H1 (cell line): ENCODE results near the gene PQBP1. TPM values are rescaled to one million over a fixed set of nuclear protein-coding genes. Genes with fewer than 3 reads are reported as not detected.

Experiments
- BCL11A ChIP-seq, 2 experiments: IDR thresholded peaks; one replicate each; pipeline ENCODE4 v1.6.1; 2011; ENCODE audit warnings: low read depth in 2 of 2, low read length in 2 of 2, mild to moderate bottlenecking in 2 of 2
- BRCA1 ChIP-seq: IDR thresholded peaks from 2 replicates; pipeline ENCODE4 v1.6.1; 2012; ENCODE audit warnings: low read depth, low read length, improper control_type of control experiment
- CBX5 ChIP-seq: fragments of 300-800, 300-1000 bp; sonication (generic); IDR thresholded peaks from 2 replicates; pipeline ENCODE4 v1.7.1; 2016; ENCODE audit warnings: antibody characterized with exemption, low read length, low read depth
- CEBPB ChIP-seq: IDR thresholded peaks from 2 replicates; pipeline ENCODE4 v1.6.1; 2012; ENCODE audit warnings: low read depth, low read length
- EZH2 ChIP-seq: fragments of 200-600 bp; sonication (generic); IDR thresholded peaks from 2 replicates; pipeline ENCODE4 v1.7.1; 2012; ENCODE audit warnings: low read depth, mild to moderate bottlenecking, moderate library complexity, low read length, inconsistent platforms; ENCODE audit not compliant: severe bottlenecking
- HDAC6 ChIP-seq: IDR thresholded peaks from one replicate; pipeline ENCODE4 v1.7.1; 2012; ENCODE audit warnings: low read depth, mild to moderate bottlenecking, inconsistent platforms, low read length, moderate library complexity
- JUND ChIP-seq: IDR thresholded peaks from 2 replicates; pipeline ENCODE4 v1.6.1; 2011; ENCODE audit warnings: mild to moderate bottlenecking, improper control_type of control experiment, low read length
- KDM5A ChIP-seq: fragments of 200-600 bp; IDR thresholded peaks from 2 replicates; pipeline ENCODE4 v1.7.1; 2012; ENCODE audit warnings: mild to moderate bottlenecking, low read length, inconsistent platforms, mixed read lengths
- NANOG ChIP-seq: IDR thresholded peaks from 2 replicates; pipeline ENCODE4 v1.6.1; 2011; ENCODE audit warnings: low read length, low read depth, mild to moderate bottlenecking, inconsistent platforms; ENCODE audit not compliant: insufficient read depth, poor library complexity, severe bottlenecking
- RXRA ChIP-seq: IDR thresholded peaks from 2 replicates; pipeline ENCODE4 v1.6.1; 2011; ENCODE audit warnings: low read depth, mild to moderate bottlenecking, low read length, moderate library complexity; ENCODE audit not compliant: insufficient read depth
- SIX5 ChIP-seq: IDR thresholded peaks from 2 replicates; pipeline ENCODE4 v1.6.1; 2011; ENCODE audit warnings: mild to moderate bottlenecking, low read depth, low read length
- SP4 ChIP-seq: IDR thresholded peaks from 2 replicates; pipeline ENCODE4 v1.6.1; 2012; ENCODE audit warnings: low read length, inconsistent platforms
- ZNF274 ChIP-seq: IDR thresholded peaks from 2 replicates; pipeline ENCODE4 v1.7.0; 2012; ENCODE audit warnings: low read length, borderline replicate concordance; ENCODE audit errors: extremely low read depth
- polyA plus RNA-seq, 7 experiments: library from polyadenylated mRNA; depleted of rRNA in 3 of 7; stranded (reverse) in 5 of 7; unstranded in 2 of 7; fragments of >200 nt in 5 of 7; fragments of 200-250 nt in 2 of 7; gene quantifications; 1 replicate in 5 of 7; 2 replicates in 1 of 7; 4 replicates in 1 of 7; pipeline versions ENCODE4 v1.2.1 to v1.2.3, GENCODE V29; 2011 to 2013; ENCODE audit warnings: missing spikeins in 2 of 7, mixed read lengths in 2 of 7
- total RNA-seq: library from RNA; stranded (reverse); fragmentation: NEBNext Ultra II Directional; extraction: Animal tissue kit (Norgen Biotek cat#: 25700); gene quantifications from 2 replicates; pipeline ENCODE4 v1.2.1, GENCODE V29; 2021

The PQBP1 gene
- total and polyA plus RNA-seq, 2 of the 8 experiments (the other 6 are each of a cell fraction or from before 2014, with no cell fraction given): 91.7 to 95.9 TPM

- TF ChIP-seq EZH2 (no peak), CEBPB (no peak), CBX5 (no peak), BRCA1 (no peak), HDAC6 (no peak), ZNF274 (no peak), KDM5A (no peak), SIX5 (no peak), RXRA (no peak), SP4 (peak; percentile 56; the same call in 1 of the 2 replicates), NANOG (no peak), BCL11A (IDR thresholded peaks at IDR 0.05; ENCODE audit: low read depth in 2 of 2, low read length in 2 of 2) (no peak), JUND (no peak)
These were observed 13.9 kb downstream of the PQBP1 start, which contains the start of gene SLC35A2 (continued) for GRCh38 chrX:48911412-48912182.
